Esophagus squamous epithelium (tissue), 5 donors: ENCODE measurements around the gene ISYNA1. TPM values are rescaled to one million over a fixed set of nuclear protein-coding genes. Genes with fewer than 3 reads are reported as not detected.

Experiments
- DNase-seq: peaks from one replicate; lab custom pipeline; 2025; lab: John Stamatoyannopoulos, UW
- H3K27ac ChIP-seq, 4 donors: fragments of 200-600 bp; sonication (generic); one replicate each; pipeline ENCODE4 v1.5.1; 2016 to 2019; ENCODE audit warnings: mild to moderate bottlenecking in 1 of 4
- H3K27me3 ChIP-seq, 4 donors: fragments of 200-600 bp; sonication (generic); 1 replicate in 3 of 4; 2 replicates in 1 of 4; pipeline versions ENCODE4 v1.5.1 to v1.6.0; 2017 to 2021; ENCODE audit warnings: antibody characterized with exemption in 1 of 4
- H3K36me3 ChIP-seq, 3 donors: fragments of 200-600 bp; sonication (generic); one replicate each; pipeline ENCODE4 v1.5.1; 2016 to 2019
- H3K4me1 ChIP-seq, 3 donors: fragments of 200-600 bp; sonication (generic); one replicate each; pipeline ENCODE4 v1.5.1; 2017 to 2019
- H3K4me3 ChIP-seq, 4 donors: fragments of 200-600 bp; sonication (generic); 1 replicate in 3 of 4; 2 replicates in 1 of 4; pipeline ENCODE4 v1.5.1; 2016 to 2019; ENCODE audit warnings: mild to moderate bottlenecking in 2 of 4, moderate library complexity in 1 of 4
- H3K9me3 ChIP-seq, 3 donors: fragments of 200-600 bp; sonication (generic); one replicate each; pipeline ENCODE4 v1.5.1; 2016 to 2019
- POLR2A ChIP-seq, 4 donors: fragments of 450-650 bp; IDR thresholded peaks; one replicate each; pipeline ENCODE4 v1.6.1; 2017; ENCODE audit warnings: antibody characterized with exemption in 4 of 4, mild to moderate bottlenecking in 4 of 4, moderate library complexity in 3 of 4
- WGBS, 2 donors: methylation state at CpG; one replicate each; pipeline ENCODE4 v1.1.5; 2018; 5-methylcytosine and 5-hydroxymethylcytosine counted together
- intact Hi-C: fragments of 100-400 bp; cut with DNase I; formaldehyde crosslinking; loops from one replicate; pipeline ENCODE4 v1.15.0; 2022
- total RNA-seq, 4 donors: library from RNA; depleted of rRNA; stranded (reverse); fragments of >200 nt; gene quantifications; one replicate each; pipeline ENCODE4 v1.1.0, GENCODE V29; 2016
- TF ChIP-seq, protein P1 (sequence below), 6 experiments: fragments of 450-650 bp in 4 of 6; fragments of 200-600 bp in 2 of 6; sonication (generic) in 2 of 6; IDR thresholded peaks; one replicate each; pipeline ENCODE4 v1.5.1; 2016 to 2019; ENCODE audit warnings: antibody characterized with exemption in 6 of 6, mild to moderate bottlenecking in 4 of 6, moderate library complexity in 4 of 6
- donor health status: DM: yes; HTN: yes; CAD: no.

Gene ISYNA1
- total RNA-seq, 4 donors from 2014 or later = 8.1 to 24.4 (median 14.4) TPM

DNA sequence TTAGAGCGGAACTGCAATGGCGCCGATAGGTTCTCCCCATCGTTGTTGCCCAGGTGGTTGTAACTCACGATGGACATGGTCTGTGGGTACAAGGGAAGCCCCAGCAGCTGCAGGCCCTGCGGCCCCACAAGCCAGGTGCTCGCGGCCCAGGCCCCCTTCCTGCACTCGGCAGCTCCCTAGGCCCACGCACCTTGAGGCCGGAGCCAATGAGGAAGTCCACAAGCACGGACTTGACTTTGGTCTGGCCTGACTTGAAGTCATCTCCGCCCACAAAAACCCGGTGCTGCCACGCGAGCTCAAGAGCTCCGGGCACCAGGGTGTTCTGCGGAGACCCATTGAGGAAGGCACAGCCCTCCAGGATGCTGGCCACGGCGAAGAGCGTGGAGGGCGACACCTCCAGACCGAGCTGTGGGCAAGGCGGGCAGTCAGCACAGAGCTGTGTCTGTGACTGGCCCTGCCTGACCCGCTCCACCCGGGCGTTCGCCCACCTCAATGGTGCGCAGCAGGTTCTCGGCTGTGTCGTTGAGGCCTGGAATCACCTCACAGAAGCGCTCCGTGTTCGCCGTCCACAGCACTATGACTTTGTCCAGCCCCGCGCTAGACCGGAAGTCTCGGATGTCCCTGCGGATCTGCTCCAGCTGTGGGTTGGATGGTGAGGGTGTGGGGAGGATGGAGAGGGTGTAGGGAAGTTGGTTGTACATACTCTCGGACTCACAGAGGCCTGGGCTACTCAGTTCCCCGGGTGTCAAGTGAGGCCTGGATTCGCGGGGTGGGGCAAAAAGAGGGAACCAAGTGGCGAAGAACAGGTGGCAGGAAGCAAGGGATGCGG, 1.9 kb downstream of the ISYNA1 start:
- peaks cover 0 to 9% (median 0%) of the 10 kb centered on the region in 3 donors for H3K36me3 ChIP-seq
- intact Hi-C loops = no loop called here
- no peak for DNase-seq
- TF ChIP-seq, protein P1, sequence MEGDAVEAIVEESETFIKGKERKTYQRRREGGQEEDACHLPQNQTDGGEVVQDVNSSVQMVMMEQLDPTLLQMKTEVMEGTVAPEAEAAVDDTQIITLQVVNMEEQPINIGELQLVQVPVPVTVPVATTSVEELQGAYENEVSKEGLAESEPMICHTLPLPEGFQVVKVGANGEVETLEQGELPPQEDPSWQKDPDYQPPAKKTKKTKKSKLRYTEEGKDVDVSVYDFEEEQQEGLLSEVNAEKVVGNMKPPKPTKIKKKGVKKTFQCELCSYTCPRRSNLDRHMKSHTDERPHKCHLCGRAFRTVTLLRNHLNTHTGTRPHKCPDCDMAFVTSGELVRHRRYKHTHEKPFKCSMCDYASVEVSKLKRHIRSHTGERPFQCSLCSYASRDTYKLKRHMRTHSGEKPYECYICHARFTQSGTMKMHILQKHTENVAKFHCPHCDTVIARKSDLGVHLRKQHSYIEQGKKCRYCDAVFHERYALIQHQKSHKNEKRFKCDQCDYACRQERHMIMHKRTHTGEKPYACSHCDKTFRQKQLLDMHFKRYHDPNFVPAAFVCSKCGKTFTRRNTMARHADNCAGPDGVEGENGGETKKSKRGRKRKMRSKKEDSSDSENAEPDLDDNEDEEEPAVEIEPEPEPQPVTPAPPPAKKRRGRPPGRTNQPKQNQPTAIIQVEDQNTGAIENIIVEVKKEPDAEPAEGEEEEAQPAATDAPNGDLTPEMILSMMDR (IDR thresholded peaks at IDR 0.05) = no peak
- TF ChIP-seq POLR2A (IDR thresholded peaks at IDR 0.05) = no peak
- peak overlapping the region in 2 of 4 donors; percentile 62 to 71 for H3K4me3 ChIP-seq
- peaks cover 0 to 22% (median 0%) of the 10 kb centered on the region in 4 donors for H3K27me3 ChIP-seq
- peak overlapping the region in 2 of 4 donors; percentile 79 to 84 for H3K27ac ChIP-seq
- WGBS, 2 donors = 66 to 73% methylated on average over 6 to 23 of the region's 46 CpGs
- peaks cover 32 to 77% (median 43%) of the 10 kb centered on the region in 3 donors for H3K4me1 ChIP-seq
- no peaks in the 10 kb centered on the region for H3K9me3 ChIP-seq

DNA sequence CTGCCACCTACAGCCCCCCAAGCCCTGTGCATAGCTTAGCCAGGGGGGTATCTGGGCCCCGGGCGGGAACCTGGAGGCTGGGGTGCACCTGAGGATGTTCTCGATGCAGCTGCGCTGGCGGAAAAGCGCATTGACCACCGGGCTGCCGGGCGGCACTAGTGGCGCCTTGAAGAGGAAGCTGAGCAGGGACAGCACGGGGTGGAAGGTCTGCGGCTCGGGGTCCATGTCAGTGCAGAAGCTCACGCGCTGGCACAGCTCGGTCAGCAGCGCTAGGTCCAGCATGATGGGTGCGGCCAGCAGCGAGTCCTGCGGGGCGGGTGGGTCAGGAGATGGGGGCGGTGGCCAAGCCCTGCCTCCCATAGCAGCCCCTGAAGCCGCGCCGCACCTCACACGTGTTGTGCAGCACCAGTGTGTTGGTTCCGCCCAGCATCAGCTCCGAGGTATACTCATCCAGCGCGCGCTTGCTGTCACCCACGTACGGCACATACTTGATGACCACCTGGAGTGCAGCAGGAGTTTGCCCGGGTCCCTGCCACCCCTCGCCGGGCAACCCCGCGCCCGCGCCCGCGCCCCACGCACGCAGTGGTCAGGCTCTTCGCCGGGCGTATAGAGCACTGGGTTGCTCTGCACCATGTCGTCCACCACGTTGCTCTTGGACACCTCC, 2.6 kb downstream of the ISYNA1 start:
- 93 to 99% methylated on average over 15 to 19 of the region's 49 CpGs for WGBS, 2 donors
- Histone ChIP-seq H3K36me3 (peaks cover 0 to 9% (median 0%) of the 10 kb centered on the region in 3 donors), H3K27ac (no peak overlapping the region), H3K27me3 (peaks cover 0 to 22% (median 0%) of the 10 kb centered on the region in 4 donors), H3K9me3 (no peaks in the 10 kb centered on the region), H3K4me1 (peaks cover 32 to 84% (median 43%) of the 10 kb centered on the region in 3 donors), H3K4me3 (no peak overlapping the region)
- DNase-seq = no peak
- intact Hi-C loops = no loop called here
- no peak for TF ChIP-seq POLR2A (IDR thresholded peaks at IDR 0.05)
- TF ChIP-seq, protein P1 (IDR thresholded peaks at IDR 0.05) = no peak

DNA sequence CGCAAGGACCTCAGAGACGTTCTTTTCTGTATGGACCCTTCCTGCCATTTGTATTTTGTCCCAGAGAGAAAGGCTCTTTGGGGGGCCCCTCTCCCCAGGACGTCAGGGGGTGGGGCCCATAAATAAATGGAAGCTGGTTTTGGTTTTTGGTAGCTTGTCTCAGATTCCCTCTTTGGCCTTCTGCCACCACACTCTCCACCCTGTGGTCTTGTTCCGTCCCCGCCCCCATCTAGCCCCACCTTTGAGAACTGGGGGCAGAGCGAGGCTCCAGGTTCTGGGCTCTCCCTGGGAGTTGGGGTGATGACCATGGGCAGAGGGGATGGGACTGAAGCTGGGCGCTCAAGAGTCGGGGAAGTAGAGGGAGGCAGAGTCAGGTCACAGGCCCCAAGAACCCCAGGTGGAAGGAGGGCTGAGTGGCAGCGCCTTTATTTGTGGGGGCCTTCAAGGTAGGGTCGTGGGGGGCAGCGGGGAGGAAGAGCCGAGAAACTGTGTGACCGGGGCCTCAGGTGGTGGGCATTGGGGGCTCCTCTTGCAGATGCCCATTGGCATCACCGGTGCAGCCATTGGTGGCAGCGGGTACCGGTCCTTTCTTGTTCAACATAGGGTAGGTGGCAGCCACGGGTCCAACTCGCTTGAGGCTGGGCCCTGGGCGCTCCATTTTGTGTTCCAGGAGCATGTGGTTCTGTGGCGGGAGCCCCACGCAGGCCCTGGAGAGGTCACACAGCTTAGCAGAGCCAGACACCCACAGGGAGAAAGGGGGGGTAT, 3.3 kb downstream of the ISYNA1 start:
- Histone ChIP-seq H3K27ac (peak overlapping the region in 3 of 4 donors; percentile 23 to 65 (median 58)), H3K4me3 (peak overlapping the region in 2 of 4 donors; percentile 52 to 66), H3K9me3 (no peaks in the 10 kb centered on the region), H3K4me1 (peaks cover 33 to 86% (median 43%) of the 10 kb centered on the region in 3 donors), H3K36me3 (peaks cover 0 to 9% (median 0%) of the 10 kb centered on the region in 3 donors), H3K27me3 (peaks cover 0 to 22% (median 0%) of the 10 kb centered on the region in 4 donors)
- intact Hi-C loops = no loop called here
- no peak for TF ChIP-seq POLR2A (IDR thresholded peaks at IDR 0.05)
- TF ChIP-seq, protein P1 (IDR thresholded peaks at IDR 0.05) = no peak
- 73 to 80% methylated on average over 8 to 13 of the region's 21 CpGs for WGBS, 2 donors
- DNase-seq = no peak

DNA sequence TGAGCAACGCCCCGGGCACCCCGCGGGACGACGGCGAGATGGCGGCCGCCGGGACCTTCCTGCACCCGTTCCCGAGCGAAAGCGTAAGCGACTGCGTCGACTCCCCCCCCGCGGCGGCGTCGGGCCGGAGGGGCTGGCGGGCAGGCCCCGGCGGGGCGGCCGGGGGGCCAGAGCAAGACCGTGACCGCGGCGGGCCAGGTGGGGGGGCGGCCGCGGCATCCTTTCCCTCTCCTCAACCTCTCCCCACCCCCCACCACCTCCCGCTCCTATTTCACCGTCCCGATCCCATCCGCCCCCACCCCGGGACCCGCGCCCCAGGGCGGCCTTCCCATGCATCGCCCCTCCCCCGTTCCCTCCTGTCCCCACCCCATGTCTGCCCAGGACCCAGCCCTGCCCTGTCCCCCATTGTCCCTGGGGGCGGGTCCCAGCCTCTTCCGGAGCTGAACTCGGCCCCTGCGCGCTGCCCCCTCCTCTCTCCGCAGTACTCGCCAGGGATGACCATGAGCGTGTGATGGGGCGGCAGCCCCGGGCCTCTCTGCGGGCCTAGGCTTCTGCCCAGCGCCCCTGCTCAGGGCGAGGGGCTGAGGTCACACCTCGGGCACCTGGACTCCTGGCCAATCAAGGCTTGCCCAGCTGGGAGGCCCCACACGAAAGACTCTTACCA, 4.1 kb downstream of the ISYNA1 start:
- Histone ChIP-seq H3K9me3 (no peaks in the 10 kb centered on the region), H3K4me3 (peak overlapping the region; percentile 34 to 66 (median 46)), H3K36me3 (peaks cover 0 to 9% (median 0%) of the 10 kb centered on the region in 3 donors), H3K4me1 (peaks cover 41 to 86% (median 43%) of the 10 kb centered on the region in 3 donors), H3K27me3 (peaks cover 0 to 22% (median 0%) of the 10 kb centered on the region in 4 donors), H3K27ac (peak overlapping the region; percentile 23 to 65 (median 53))
- TF ChIP-seq POLR2A (IDR thresholded peaks at IDR 0.05) = no peak
- TF ChIP-seq, protein P1 (IDR thresholded peaks at IDR 0.05) = no peak
- WGBS, 2 donors = 14 to 49% methylated on average over 1 to 4 of the region's 60 CpGs
- DNase-seq = no peak
- intact Hi-C loops = no loop called here
